Lower leg skin (tissue), 4 donors: Measurements from ENCODE around the gene CNP. TPM values are rescaled to one million over a fixed set of nuclear protein-coding genes. Genes with fewer than 3 reads are reported as not detected.
"Not testable (repeated sequence)": the region's sequence is repeated elsewhere in the genome, so short reads cannot be mapped to it uniquely, and the experiment has no call there.

Experiments used
- DNase-seq, 2 donors: peaks; one replicate each; pipeline ENCODE4 v3.0.0-alpha.2; 2019; ENCODE audit warnings: low spot score in 2 of 2
- H3K4me3 ChIP-seq: fragments of 200-600 bp; sonication (generic); 2 replicates; pipeline ENCODE4 v1.5.1; 2017; ENCODE audit warnings: mild to moderate bottlenecking, low read depth; ENCODE audit not compliant: poor library complexity, severe bottlenecking
- POLR2A ChIP-seq, 2 donors: fragments of 450-650 bp; IDR thresholded peaks; one replicate each; pipeline ENCODE4 v1.6.1; 2016 to 2017; ENCODE audit warnings: antibody characterized with exemption in 2 of 2, mild to moderate bottlenecking in 1 of 2, moderate library complexity in 1 of 2
- WGBS, 2 donors: methylation state at CpG; one replicate each; pipeline ENCODE4 v1.1.5; 2018; 5-methylcytosine and 5-hydroxymethylcytosine counted together
- intact Hi-C: fragments of 100-400 bp; cut with DNase I; formaldehyde crosslinking; loops from one replicate; pipeline ENCODE4 v1.15.0; 2023; ENCODE audit warnings: low total_unique reads
- total RNA-seq, 4 donors: library from RNA; depleted of rRNA; stranded (reverse); fragments of >200 nt; gene quantifications; one replicate each; pipeline ENCODE4 v1.1.0, GENCODE V29; 2016
- TF ChIP-seq, protein P1 (sequence below), 3 donors: fragments of 450-650 bp; IDR thresholded peaks; one replicate each; pipeline ENCODE4 v1.5.1; 2016; ENCODE audit warnings: antibody characterized with exemption in 3 of 3, mild to moderate bottlenecking in 3 of 3, moderate library complexity in 2 of 3

The CNP gene
- total RNA-seq, 4 donors from 2014 or later = 37.2 to 63.8 (median 44.5) TPM

GRCh38 chr17:41919840-41920579 lies 46.6 kb upstream of the CNP start:
- intact Hi-C loops = no loop called here

GRCh38 chr17:41920580-41920955 lies 46.0 kb upstream of the CNP start:
- no peak for DNase-seq
- TF ChIP-seq, protein P1, sequence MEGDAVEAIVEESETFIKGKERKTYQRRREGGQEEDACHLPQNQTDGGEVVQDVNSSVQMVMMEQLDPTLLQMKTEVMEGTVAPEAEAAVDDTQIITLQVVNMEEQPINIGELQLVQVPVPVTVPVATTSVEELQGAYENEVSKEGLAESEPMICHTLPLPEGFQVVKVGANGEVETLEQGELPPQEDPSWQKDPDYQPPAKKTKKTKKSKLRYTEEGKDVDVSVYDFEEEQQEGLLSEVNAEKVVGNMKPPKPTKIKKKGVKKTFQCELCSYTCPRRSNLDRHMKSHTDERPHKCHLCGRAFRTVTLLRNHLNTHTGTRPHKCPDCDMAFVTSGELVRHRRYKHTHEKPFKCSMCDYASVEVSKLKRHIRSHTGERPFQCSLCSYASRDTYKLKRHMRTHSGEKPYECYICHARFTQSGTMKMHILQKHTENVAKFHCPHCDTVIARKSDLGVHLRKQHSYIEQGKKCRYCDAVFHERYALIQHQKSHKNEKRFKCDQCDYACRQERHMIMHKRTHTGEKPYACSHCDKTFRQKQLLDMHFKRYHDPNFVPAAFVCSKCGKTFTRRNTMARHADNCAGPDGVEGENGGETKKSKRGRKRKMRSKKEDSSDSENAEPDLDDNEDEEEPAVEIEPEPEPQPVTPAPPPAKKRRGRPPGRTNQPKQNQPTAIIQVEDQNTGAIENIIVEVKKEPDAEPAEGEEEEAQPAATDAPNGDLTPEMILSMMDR (IDR thresholded peaks at IDR 0.05) = no peak
- no peak for TF ChIP-seq POLR2A (IDR thresholded peaks at IDR 0.05)
- no peak overlapping the region for H3K4me3 ChIP-seq
- 93 to 96% methylated on average over 5 of the region's 5 CpGs for WGBS, 2 donors
- intact Hi-C loops = no loop called here

More at GRCh38 chr17:41919840-41920579, 46.6 kb upstream of the CNP start:
- TF ChIP-seq, protein P1 (IDR thresholded peaks at IDR 0.05) = no peak
- no peak for DNase-seq
- WGBS, 2 donors = 66 to 73% methylated on average over 7 of the region's 7 CpGs
- no peak overlapping the region for H3K4me3 ChIP-seq

DNA sequence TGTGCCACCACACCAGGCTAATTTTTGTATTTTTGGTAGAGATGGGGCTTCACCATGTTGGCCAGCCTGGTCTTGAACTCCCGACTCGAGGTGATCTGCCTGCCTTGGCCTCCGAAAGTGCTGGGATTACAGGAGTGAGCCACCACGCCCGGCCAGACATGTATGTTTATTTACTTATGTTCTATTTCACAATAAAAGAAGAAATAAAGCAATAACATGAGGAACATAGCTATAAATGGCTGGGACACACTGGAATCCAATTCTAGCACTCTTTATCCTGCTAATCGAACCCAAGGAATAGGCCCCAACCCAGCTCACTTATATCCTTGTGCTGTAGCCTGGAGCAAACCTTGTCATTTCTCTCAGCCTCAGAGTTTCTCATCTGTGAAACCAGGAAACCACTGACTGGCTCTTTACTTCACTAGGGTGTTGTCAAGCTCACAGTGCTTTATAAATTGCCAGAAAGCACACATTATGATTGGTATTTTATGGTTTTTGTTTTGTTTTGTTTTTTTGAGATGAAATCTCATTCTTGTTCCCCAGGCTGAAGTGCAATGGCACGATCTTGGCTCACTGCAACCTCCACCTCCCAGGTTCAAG lies 40.5 kb upstream of the CNP start:
- 87% methylated on average over 7 of the region's 7 CpGs for WGBS, 2 donors
- intact Hi-C loops = no loop called here
- TF ChIP-seq, protein P1 (IDR thresholded peaks at IDR 0.05) = no peak
- no peak for TF ChIP-seq POLR2A (IDR thresholded peaks at IDR 0.05)
- no peak overlapping the region for H3K4me3 ChIP-seq
- no peak for DNase-seq

DNA sequence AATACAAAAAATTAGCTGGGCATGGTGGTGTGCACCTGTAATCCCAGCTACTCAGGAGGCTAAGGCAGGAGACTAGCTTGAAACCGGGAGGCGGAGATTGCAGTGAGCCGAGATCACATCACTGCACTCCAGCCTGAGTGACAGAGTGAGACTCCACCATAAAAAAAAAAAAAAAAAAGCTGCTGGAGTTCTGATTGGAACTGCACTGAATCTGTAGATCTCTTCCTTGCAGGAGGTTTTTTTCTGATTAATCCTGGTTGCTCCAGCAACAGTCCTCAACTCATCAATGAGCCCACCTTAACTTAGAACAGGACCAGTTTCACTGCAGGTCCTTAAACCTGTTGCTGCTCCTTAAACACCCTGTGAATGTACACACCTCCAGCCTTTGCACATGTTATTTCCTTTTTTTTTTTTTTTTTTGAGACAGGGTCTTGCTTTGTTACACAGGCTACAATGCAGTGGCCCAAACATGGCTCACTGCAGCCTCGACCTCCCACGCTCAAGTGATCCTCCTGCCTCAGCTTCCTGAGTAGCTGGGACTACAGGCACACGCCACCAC lies 37.8 kb upstream of the CNP start:
- WGBS, 2 donors = 73 to 79% methylated on average over 6 of the region's 6 CpGs
- no peak for TF ChIP-seq POLR2A (IDR thresholded peaks at IDR 0.05)
- TF ChIP-seq, protein P1 (IDR thresholded peaks at IDR 0.05) = no peak
- no peak for DNase-seq
- intact Hi-C loops = no loop called here
- no peak overlapping the region for H3K4me3 ChIP-seq

GRCh38 chr17:41930009-41930832 lies 36.4 kb upstream of the CNP start, which contains the start of gene ODAD4:
ODAD4 (plus strand) TSS chr17:41930617; CDS start chr17:41930724, 107 bp downstream.
- DNase-seq = peak; percentile 94 to 99
- peak within 1 kb of the TSS; percentile 7 for H3K4me3 ChIP-seq
- WGBS, 2 donors = 2% methylated on average over 43 of the region's 43 CpGs
- TF ChIP-seq, protein P1 (IDR thresholded peaks at IDR 0.05) = peak in 1 of 3 donors; percentile 89
- peak in 1 of 2 donors; percentile 25 for TF ChIP-seq POLR2A (IDR thresholded peaks at IDR 0.05)
- intact Hi-C loops = no loop called here

- 47 to 50% methylated on average over 18 of the region's 18 CpGs for WGBS, 2 donors
- intact Hi-C loops, DNase-seq, H3K4me3 ChIP-seq: not testable (repeated sequence)
These were observed 35.8 kb upstream of the CNP start for GRCh38 chr17:41930833-41931156.

- DNase-seq, intact Hi-C loops, H3K4me3 ChIP-seq: not testable (repeated sequence)
- 87 to 91% methylated on average over 4 of the region's 4 CpGs for WGBS, 2 donors
These were observed 34.9 kb upstream of the CNP start for GRCh38 chr17:41931715-41932114.
